Measurements from ENCODE around the gene VAV2.

DNA sequence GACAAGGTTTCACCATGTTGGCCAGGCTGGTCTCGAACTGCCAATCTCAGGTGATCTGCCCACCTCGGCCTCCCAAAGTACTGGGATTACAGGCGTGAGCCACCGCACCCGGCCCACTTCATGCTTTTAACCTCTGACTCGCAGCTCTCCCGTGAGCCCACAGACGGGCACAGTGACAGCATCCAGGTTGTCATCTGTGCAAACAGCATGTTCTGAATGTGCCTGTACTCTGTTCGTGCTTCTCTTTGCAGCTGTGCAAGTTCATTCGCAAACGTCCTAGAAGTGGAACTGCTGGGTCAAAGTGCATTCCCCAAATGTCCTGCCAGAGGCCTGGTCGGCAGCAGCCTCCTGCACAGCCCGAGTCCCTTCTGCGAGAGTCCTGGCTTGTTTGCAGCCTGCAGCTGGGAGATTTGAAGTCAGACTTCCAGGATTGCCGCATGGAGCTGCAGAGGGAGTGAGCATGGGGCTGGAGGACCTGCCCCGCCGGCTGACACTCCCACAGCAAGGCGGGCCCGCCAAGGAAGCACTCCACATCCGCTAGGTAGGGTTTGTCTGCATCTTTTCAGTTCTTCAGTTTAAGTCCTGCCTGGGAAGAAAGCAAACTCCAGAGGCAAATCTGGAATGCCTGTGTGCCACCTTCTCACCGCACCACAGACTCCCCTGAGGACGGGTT is 36.6 kb upstream of the VAV2 start:
- no peak for TF ChIP-seq CTCF (conservative IDR thresholded peaks at IDR 0.05; ENCODE audit: low read depth in 2 of 2)
- no peak for TF ChIP-seq JUNB (IDR thresholded peaks at IDR 0.05; ENCODE audit: unreplicated experiment)
- no peak for TF ChIP-seq CREB1 (CRISPR knock-in tag; IDR thresholded peaks at IDR 0.05; ENCODE audit: low read depth)
- no peak for TF ChIP-seq STAT1 (IDR thresholded peaks at IDR 0.05; ENCODE audit: unreplicated experiment)
- TF ChIP-seq ZNF114 (CRISPR knock-in tag; IDR thresholded peaks at IDR 0.05): no peak
- TF ChIP-seq EZH2phosphoT487 (IDR thresholded peaks at IDR 0.05; ENCODE audit: unreplicated experiment): no peak
- TF ChIP-seq POLR2AphosphoS5 (IDR thresholded peaks at IDR 0.05; ENCODE audit: low read depth): no peak; the same call in 1 of the 2 replicates
- TF ChIP-seq EZH2 (IDR thresholded peaks at IDR 0.05; ENCODE audit: low read depth, unreplicated experiment): no peak
- no peak for TF ChIP-seq REST (IDR thresholded peaks at IDR 0.05; ENCODE audit: unreplicated experiment)
- TF ChIP-seq NANOG (IDR thresholded peaks at IDR 0.05; ENCODE audit: borderline replicate concordance): no peak

All from GM23338 (cell line).